NB4 (cell line): ENCODE data around the gene DUSP21.

Experiments
- DNase-seq: peaks from one replicate; pipeline ENCODE4 v3.0.0; 2010; ENCODE audit warnings: low read depth
- H3K4me3 ChIP-seq: one replicate; pipeline ENCODE4 v1.5.1; 2011; ENCODE audit warnings: mild to moderate bottlenecking, low read depth, low read length, moderate library complexity
- CTCF ChIP-seq: IDR thresholded peaks from one replicate; pipeline ENCODE4 v1.5.1; 2012; ENCODE audit warnings: low read depth, low read length
- MYC ChIP-seq: IDR thresholded peaks from 2 replicates; pipeline ENCODE4 v1.6.1; 2011; ENCODE audit warnings: low read depth, low read length
- POLR2A ChIP-seq: IDR thresholded peaks from 2 replicates; pipeline ENCODE4 v1.6.1; 2011; ENCODE audit warnings: mild to moderate bottlenecking; ENCODE audit not compliant: insufficient read length; ENCODE audit errors: extremely low read depth
- TF ChIP-seq, protein P1 (sequence below): IDR thresholded peaks from 2 replicates; pipeline ENCODE4 v1.6.1; 2011; ENCODE audit warnings: low read depth, low read length

Gene DUSP21

DNA sequence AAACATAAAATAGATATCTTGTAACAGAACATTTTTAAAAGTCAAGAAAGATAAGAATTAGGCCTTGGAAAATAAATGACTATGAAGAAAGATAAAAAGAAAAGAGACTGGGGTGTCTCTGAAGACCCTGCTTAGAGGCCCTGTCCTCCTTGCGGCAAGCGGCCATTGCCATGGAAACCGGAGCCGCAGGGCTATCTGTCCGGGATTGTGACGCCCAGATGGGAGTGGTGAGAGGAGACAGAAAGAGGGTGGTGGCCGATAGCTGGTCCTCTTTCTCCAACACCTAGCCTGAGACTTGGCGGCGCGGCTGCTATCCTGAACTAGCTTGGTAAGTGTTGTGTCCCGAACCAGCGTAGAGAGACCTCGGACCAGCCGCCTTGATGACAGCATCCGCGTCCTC lies at the start of gene DUSP21:
DUSP21 (plus strand) TSS at position 269 of the 400 bp plus-strand sequence; CDS start at position 381, 112 bp downstream.
- no peak for TF ChIP-seq POLR2A
- TF ChIP-seq MYC, result no peak
- no peak for TF ChIP-seq CTCF
- TF ChIP-seq, protein P1, sequence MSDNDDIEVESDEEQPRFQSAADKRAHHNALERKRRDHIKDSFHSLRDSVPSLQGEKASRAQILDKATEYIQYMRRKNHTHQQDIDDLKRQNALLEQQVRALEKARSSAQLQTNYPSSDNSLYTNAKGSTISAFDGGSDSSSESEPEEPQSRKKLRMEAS, result no peak

DNA sequence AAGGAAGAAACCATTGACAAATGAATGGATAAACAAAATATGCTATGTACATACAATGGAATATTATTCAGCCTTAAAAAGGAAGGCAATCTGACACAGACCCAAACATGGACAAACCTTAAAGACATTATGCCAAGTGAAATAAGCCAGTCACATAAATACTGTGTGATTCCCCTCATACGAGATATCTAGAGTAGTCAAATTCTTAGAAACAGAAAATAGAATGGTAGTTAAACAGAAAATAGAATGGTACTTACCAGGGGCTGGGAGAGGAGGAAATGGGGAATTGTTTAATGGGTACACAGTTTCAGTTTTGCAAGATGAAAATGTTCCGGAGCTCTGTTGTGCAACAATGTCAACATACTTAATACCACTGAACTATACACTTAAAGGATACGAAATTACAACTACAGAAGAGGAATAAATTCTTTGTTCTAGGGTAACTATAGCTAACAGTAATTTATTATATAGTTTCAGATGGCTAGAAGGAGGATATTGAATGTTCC lies 47.8 kb upstream of the DUSP21 start:
- DNase-seq, result peak; percentile 44
- TF ChIP-seq CTCF (no peak), MYC (no peak), POLR2A (no peak)
- TF ChIP-seq, protein P1, result no peak
- H3K4me3 ChIP-seq, result no peak overlapping the region

More for the DNA sequence above, at the start of gene DUSP21:
- DNase-seq, result no peak
- H3K4me3 ChIP-seq, result no peak within 1 kb of the TSS

DNA sequence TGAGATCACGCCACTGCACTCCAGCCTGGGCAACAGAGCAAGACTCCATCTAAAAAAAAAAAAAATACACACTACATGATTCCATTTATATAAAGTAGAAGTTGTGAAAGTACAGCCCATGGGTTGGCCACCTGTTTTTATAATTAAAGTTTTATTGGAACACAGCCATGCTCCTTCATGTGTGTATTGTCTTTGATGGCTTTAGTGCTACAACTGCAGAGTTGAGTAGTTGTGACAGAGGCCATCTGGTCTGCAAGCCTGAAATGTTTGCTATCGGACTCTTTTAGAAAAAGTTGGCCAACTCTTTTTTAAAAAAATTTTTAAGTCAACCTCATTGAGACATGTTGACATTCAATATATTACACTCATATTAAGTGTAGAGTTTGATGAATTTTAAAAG lies 41.2 kb upstream of the DUSP21 start:
- TF ChIP-seq CTCF (no peak), POLR2A (no peak), MYC (no peak)
- TF ChIP-seq, protein P1, result no peak
- no peak overlapping the region for H3K4me3 ChIP-seq
- DNase-seq, result no peak

DNA sequence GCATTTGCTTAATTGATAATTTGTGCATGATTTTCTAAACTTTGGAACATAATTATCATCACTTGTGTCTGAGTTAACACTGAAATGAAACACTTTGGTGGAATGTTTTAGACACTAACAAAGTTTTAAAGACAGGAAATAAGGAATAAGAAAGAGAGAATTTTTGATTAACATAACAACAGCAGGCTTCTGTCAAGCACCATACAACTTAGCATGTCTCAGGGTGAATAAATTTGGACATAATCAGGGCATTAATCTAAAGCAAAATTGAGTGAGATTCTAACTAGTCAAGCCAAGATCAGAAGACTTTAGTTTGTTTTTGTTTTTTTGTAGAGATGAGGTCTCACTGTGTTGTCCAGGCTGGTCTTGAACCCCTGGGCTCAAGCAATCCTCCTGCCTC lies 28.1 kb upstream of the DUSP21 start:
- H3K4me3 ChIP-seq, result no peak overlapping the region
- TF ChIP-seq, protein P1, result no peak
- TF ChIP-seq MYC (no peak), CTCF (no peak), POLR2A (no peak)
- no peak for DNase-seq

DNA sequence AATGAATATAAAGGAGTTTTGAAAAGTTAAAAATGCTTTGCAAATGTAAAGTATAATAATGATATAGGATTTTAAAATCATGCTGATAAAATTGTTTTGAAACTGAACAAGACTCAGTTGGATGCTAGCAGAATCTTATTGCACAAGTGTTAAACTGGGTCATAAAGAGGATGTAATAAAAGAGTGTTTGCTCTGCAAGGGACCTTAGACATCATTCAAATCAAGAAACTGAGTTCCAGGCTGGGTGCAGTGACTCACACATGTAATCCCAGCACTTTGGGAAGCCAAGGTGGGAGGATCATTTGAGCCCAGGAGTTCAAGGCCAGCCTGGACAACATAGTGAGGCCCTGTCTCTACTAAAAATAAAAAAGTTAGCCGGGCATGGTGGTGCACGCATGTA lies 27.5 kb upstream of the DUSP21 start:
- TF ChIP-seq CTCF (no peak), POLR2A (no peak), MYC (no peak)
- TF ChIP-seq, protein P1, result no peak
- no peak for DNase-seq
- H3K4me3 ChIP-seq, result no peak overlapping the region
